HEK293T (cell line): Measurements from ENCODE around the gene EIPR1.
"Not testable (repeated sequence)": the region's sequence is repeated elsewhere in the genome, so short reads cannot be mapped to it uniquely, and the experiment has no call there.

ENCODE experiments used
- CTCF ChIA-PET: fragments of 350-600 bp; formaldehyde crosslinking; extraction: SDS; loops from one replicate; lab custom pipeline; 2021; ENCODE audit warnings: antibody characterized with exemption, inconsistent platforms; lab: Yijun Ruan, JAX
- POLR2A ChIA-PET: fragments of 350-600 bp; formaldehyde crosslinking; extraction: SDS; loops from one replicate; lab custom pipeline; 2020; ENCODE audit warnings: antibody characterized with exemption, inconsistent platforms; lab: Yijun Ruan, JAX
- DNase-seq: peaks from one replicate; pipeline ENCODE4 v3.0.0; 2012; ENCODE audit warnings: mixed read lengths; ENCODE audit errors: extremely low spot score
- ARNT ChIP-seq: fragments of 450-650 bp; IDR thresholded peaks from 2 replicates; pipeline ENCODE4 v1.6.1; 2017; ENCODE audit warnings: mild to moderate bottlenecking
- BHLHE40 ChIP-seq: fragments of 450-650 bp; IDR thresholded peaks from 2 replicates; pipeline ENCODE4 v1.6.1; 2016; ENCODE audit warnings: mild to moderate bottlenecking, moderate library complexity, borderline replicate concordance
- CTBP1 ChIP-seq: fragments of 450-650 bp; IDR thresholded peaks from 2 replicates; pipeline ENCODE4 v1.6.1; 2016; ENCODE audit warnings: borderline replicate concordance
- ELF4 ChIP-seq: fragments of 450-650 bp; IDR thresholded peaks from 2 replicates; pipeline ENCODE4 v1.6.1; 2017; ENCODE audit warnings: antibody characterized with exemption
- FOXA1 ChIP-seq: fragments of 450-650 bp; IDR thresholded peaks from 2 replicates; pipeline ENCODE4 v1.6.1; 2016; ENCODE audit warnings: mild to moderate bottlenecking
- FOXK2 ChIP-seq: fragments of 450-650 bp; IDR thresholded peaks from 2 replicates; pipeline ENCODE4 v1.6.1; 2016; ENCODE audit warnings: mild to moderate bottlenecking
- FOXM1 ChIP-seq: fragments of 450-650 bp; IDR thresholded peaks from 2 replicates; pipeline ENCODE4 v1.6.1; 2017; ENCODE audit warnings: mild to moderate bottlenecking, borderline replicate concordance
- HDGF ChIP-seq: fragments of 450-650 bp; IDR thresholded peaks from 2 replicates; pipeline ENCODE4 v1.6.1; 2017; ENCODE audit warnings: antibody characterized with exemption, borderline replicate concordance
- L3MBTL2 ChIP-seq: fragments of 450-650 bp; conservative IDR thresholded peaks from 2 replicates; pipeline ENCODE4 v1.6.1; 2016; ENCODE audit warnings: mild to moderate bottlenecking
- LEF1 ChIP-seq: fragments of 450-650 bp; IDR thresholded peaks from 2 replicates; pipeline ENCODE4 v1.6.1; 2017; ENCODE audit warnings: mild to moderate bottlenecking, borderline replicate concordance
- NFRKB ChIP-seq: fragments of 450-650 bp; IDR thresholded peaks from 2 replicates; pipeline ENCODE4 v1.6.1; 2016; ENCODE audit warnings: mild to moderate bottlenecking, moderate library complexity
- SP1 ChIP-seq: fragments of 450-650 bp; IDR thresholded peaks from 2 replicates; pipeline ENCODE4 v1.6.1; 2017
- SUZ12 ChIP-seq: fragments of 450-650 bp; IDR thresholded peaks from 2 replicates; pipeline ENCODE4 v1.6.1; 2016; ENCODE audit warnings: mild to moderate bottlenecking
- TARDBP ChIP-seq: fragments of 450-650 bp; IDR thresholded peaks from 2 replicates; pipeline ENCODE4 v1.6.1; 2016
- ZNF384 ChIP-seq: fragments of 450-650 bp; IDR thresholded peaks from 2 replicates; pipeline ENCODE4 v1.6.1; 2016
- TF ChIP-seq, protein P1 (sequence below): fragments of 450-650 bp; IDR thresholded peaks from 2 replicates; pipeline ENCODE4 v1.6.1; 2016

The EIPR1 gene

DNA sequence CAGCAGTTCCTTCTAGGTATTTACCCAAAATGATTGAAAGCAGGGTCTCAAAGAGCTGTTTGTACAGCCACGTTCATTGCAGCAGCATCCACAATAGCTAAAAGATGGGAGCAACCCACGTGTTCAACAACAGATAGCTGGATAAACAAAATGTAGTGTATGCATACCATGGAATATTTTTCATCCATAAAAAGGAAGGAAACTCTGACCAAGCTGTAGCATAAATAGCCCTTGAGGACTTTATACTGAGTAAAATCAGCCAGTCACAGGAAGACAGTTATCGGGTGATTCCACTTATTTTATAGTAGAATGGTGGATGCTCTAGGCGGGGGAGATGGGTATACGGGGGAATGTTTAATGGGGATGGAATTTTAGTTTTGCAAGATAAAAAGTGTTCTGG, 9.4 kb upstream of the EIPR1 start:
- TF ChIP-seq SP1 (no peak), HDGF (no peak), NFRKB (no peak), TARDBP (no peak), L3MBTL2 (no peak), FOXA1 (no peak), ZNF384 (no peak), ELF4 (no peak), BHLHE40 (no peak), FOXK2 (no peak), FOXM1 (no peak)
- ChIA-PET POLR2A (interaction anchor here (2.0 kb wide), 1 partner anchor 9 kb away, joined by 9 read pairs; the partner anchor contains the start of gene EIPR1), CTCF (no interaction called here)

DNA sequence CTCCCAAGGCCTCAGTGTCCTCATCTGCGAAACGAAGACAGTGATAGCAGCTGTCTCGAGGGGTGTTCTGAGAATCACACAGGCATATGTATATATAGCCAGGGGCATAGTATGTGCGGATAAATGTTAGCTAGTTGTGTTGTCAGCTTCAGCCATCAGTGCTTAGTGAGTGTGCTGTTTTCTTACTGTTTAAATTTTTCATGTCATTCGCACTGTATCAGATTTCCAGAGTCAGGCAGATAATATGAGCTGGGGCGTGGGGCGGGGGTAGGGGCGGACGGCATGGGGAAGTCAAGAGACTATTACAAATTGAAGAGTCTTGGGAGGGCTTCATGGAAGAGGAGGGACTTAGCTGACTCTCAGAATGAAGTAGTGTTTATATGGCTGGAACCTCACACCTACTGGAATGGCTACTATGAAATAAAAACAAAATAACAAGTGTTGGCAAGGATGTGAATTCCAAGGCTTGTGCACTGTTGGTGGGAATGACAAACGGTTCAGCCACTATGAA, 8.9 kb upstream of the EIPR1 start:
- ChIA-PET CTCF (no interaction called here), POLR2A (interaction anchor here (2.0 kb wide), 1 partner anchor 9 kb away, joined by 9 read pairs; the partner anchor contains the start of gene EIPR1)
- TF ChIP-seq FOXA1 (no peak), NFRKB (no peak), ZNF384 (no peak), SUZ12 (no peak), TARDBP (no peak), CTBP1 (no peak), HDGF (no peak), FOXK2 (no peak), BHLHE40 (no peak), ELF4 (no peak), LEF1 (no peak), L3MBTL2 (no peak), SP1 (no peak), ARNT (no peak), FOXM1 (no peak)
- TF ChIP-seq, protein P1, sequence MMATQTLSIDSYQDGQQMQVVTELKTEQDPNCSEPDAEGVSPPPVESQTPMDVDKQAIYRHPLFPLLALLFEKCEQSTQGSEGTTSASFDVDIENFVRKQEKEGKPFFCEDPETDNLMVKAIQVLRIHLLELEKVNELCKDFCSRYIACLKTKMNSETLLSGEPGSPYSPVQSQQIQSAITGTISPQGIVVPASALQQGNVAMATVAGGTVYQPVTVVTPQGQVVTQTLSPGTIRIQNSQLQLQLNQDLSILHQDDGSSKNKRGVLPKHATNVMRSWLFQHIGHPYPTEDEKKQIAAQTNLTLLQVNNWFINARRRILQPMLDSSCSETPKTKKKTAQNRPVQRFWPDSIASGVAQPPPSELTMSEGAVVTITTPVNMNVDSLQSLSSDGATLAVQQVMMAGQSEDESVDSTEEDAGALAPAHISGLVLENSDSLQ, result no peak
- DNase-seq, result no peak

More for the DNA sequence above, 9.4 kb upstream of the EIPR1 start:
- no peak for DNase-seq

DNA sequence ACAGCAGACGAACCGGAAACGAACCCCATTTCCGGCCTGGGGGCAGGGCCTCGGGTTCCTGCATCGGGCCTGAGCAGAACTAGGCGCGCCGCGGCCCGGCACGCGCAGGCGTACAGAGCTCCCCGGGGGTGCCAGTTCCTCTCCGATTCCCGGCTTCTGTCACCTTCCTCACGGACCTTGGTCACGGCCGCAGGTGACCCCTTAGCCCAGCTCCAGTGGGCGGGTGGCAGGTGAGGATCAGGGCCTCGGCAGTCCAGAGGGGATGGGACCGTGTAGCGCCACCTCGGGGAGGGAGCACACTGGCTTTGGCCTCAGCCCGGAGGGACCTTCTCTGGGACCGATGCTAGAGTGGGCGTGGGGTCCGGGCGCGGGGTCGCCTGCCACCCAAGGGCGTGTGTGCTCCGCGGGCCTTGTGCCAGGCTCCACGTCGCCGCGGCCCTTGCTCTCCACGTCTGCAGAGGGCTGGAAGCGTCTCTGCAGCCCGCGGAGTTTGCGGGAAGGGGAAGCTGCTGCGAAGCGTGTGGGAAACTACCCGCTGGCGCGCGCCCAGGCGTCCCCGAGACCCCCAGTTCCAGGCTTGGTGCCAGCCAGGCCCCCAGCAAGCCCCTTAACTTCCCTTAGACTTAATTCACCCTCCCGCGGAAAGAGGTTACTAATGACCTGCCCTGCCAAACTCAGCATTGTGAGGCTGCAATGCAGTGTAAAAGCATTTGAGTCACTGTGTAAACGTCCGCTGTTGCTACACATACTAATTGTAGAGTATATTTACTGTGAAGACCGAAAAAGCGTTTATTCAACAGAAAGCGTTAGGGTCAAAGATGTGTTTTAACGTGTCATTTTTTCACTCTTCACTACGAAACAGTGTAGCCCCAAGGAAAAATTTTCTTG, 2.3 kb upstream of the EIPR1 start, which contains the start of gene TRAPPC12:
Gene TRAPPC12, plus strand, starts transcription at position 48 of the 888 bp plus-strand sequence. CDS start 7,930 bp downstream, outside the sequence.
- POLR2A ChIA-PET, result interaction anchor here (0.7 to 1.9 kb wide), 9 partner anchors 13 to 501 kb away, joined by 3 to 6 read pairs (median 3); no protein-coding TSS in a partner anchor
- CTCF ChIA-PET, result no interaction called here
- DNase-seq, result peak; percentile 87
- TF ChIP-seq ELF4 (peak; percentile 68), L3MBTL2 (peak; percentile 85), TARDBP (no peak)

DNA sequence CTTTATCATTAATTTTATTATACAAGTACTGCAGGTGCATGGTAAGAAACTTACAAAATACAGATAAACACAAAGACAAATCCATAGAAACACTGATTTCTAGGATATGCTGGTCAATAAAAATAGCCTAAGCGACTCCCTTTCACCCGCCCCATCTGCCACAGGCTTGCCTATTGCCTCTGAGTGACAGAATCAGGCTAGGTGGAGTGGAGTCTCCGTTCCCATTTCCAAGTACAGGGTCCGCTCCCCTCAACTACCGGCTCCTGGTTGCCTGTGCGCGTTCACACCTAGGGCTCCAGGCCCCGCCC, 1.7 kb upstream of the EIPR1 start:
- no peak for TF ChIP-seq TARDBP
- no peak for TF ChIP-seq CTBP1
- TF ChIP-seq SUZ12, result no peak
- no peak for TF ChIP-seq ARNT
- no peak for TF ChIP-seq ELF4
- TF ChIP-seq L3MBTL2, result no peak
- TF ChIP-seq FOXK2, result no peak
- ChIA-PET POLR2A (interaction anchor here (0.7 to 1.9 kb wide), 9 partner anchors 13 to 500 kb away, joined by 3 to 6 read pairs (median 3); no protein-coding TSS in a partner anchor), CTCF (no interaction called here)
- DNase-seq, result no peak

DNA sequence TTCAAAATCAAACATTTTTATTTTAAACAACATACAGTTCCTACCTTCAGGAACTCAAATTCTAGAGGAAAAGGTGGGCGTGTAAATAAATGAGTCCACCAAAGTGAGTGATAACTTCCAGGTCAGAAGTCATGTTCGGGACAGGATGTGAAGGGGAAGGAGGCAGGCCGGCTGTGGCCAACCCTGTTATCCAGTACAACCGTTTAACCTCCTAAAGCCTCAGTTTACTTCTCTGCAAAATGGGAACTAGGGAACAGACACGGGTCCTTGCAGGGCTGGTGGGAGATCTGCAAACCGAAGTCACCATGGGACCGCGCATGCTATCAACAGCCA, 373 bp downstream of the EIPR1 start:
- POLR2A ChIA-PET, result interaction anchor here (1.0 kb wide), 1 partner anchor 9 kb away, joined by 9 read pairs; no protein-coding TSS in a partner anchor
- DNase-seq, result peak; percentile 44
- CTCF ChIA-PET, result interaction anchor here (0.6 kb wide), 1 partner anchor 977 kb away, joined by 3 read pairs; no protein-coding TSS in a partner anchor
- TF ChIP-seq L3MBTL2 (no peak), LEF1 (no peak), HDGF (no peak), FOXA1 (no peak), SP1 (no peak), BHLHE40 (no peak), ZNF384 (no peak), NFRKB (no peak), CTBP1 (no peak), TARDBP (no peak), FOXK2 (no peak), FOXM1 (no peak), ELF4 (no peak)
- TF ChIP-seq, protein P1, result no peak

DNA sequence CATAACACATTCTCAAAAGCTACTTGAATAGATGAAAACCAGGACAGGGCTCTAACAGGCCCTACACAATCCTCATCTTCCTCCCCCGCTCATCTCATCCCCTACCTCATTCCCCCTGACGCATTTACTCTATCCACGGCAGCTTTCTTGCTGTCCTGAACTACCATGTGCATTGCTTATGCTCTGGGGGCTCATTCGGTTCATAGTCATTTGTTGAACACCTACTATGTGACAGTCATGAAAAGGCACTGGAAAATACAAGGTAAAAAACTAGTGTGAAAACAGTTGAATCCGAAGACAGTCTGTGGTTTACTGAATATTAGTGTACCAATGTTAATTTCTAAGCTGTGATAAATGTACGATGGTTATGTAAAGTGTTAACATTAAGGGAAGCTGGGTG, 797 bp downstream of the EIPR1 start:
- DNase-seq, result no peak
- TF ChIP-seq ELF4, result no peak
- no peak for TF ChIP-seq FOXA1
- no peak for TF ChIP-seq TARDBP
- TF ChIP-seq SUZ12, result no peak
- no peak for TF ChIP-seq HDGF
- no peak for TF ChIP-seq ZNF384
- no peak for TF ChIP-seq CTBP1
- TF ChIP-seq NFRKB, result no peak
- TF ChIP-seq FOXK2, result no peak
- TF ChIP-seq SP1, result no peak
- TF ChIP-seq, protein P1, result no peak
- no peak for TF ChIP-seq FOXM1
- TF ChIP-seq LEF1, result no peak
- no peak for TF ChIP-seq BHLHE40
- TF ChIP-seq ARNT, result no peak
- TF ChIP-seq L3MBTL2, result no peak
- ChIA-PET CTCF (no interaction called here), POLR2A (no interaction called here)

DNA sequence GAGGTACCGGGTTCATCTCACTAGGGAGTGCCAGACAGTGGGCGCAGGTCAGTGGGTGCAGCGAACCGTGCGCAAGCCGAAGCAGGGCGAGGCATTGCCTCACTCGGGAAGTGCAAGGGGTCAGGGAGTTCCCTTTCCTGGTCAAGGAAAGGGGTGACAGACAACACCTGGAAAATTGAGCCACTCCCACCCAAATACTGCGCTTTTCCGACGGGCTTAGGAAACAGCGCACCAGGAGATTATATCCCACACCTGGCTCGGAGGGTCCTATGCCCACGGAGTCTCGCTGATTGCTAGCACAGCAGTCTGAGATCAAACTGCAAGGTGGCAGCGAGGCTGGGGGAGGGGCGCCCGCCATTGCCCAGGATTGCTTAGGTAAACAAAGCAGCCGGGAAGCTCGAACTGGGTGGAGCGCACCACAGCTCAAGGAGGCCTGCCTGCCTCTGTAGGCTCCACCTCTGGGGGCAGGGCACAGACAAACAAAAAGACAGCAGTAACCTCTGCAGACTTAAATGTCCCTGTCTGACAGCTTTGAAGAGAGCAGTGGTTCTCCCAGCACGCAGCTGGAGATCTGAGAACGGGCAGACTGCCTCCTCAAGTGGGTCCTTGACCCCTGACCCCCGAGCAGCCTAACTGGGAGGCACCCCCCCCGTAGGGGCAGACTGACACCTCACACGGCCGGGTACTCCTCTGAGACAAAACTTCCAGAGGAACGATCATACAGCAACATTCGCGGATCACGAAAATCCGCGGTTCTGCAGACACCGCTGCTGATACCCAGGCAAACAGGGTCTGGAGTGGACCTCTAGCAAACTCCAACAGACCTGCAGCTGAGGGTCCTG, 8.1 kb downstream of the EIPR1 start:
- CTCF ChIA-PET, DNase-seq, POLR2A ChIA-PET: not testable (repeated sequence)
